ENCODE data around the gene TMEM168.
A peak's percentile ranks its signal among the peaks of the same experiment; 100 is the strongest.

The TMEM168 gene

DNA sequence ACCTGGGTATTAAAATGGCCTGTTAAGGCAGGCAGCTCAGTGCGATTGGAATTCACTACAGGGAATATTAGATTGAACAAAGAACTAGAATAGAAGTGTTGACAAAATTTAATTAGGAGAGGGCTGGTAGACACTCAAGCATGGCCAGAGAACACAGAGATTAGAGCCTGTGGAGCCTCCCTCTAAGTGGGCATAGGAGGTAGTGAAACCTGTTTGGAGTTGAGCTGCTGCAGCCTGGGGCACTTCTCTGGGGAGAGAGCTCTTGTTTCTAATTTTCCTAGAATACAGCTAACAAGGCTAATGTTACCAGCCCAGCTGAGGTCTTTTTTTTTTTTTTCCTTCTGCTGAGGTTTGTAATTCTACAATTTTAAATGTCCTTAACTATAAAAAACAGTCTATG, 46.4 kb downstream of the TMEM168 start:
- H3K27ac ChIP-seq (ENCODE audit: extremely low read depth, low read depth, low read length) = no peak overlapping the region
- H3K4me1 ChIP-seq (ENCODE audit: control insufficient read depth, insufficient read depth, low read length) = no peaks in the 10 kb centered on the region
- no peaks in the 10 kb centered on the region for H3K9me3 ChIP-seq (ENCODE audit: control insufficient read depth, insufficient read depth, low read depth, low read length)
- no peak overlapping the region for H3K4me3 ChIP-seq (ENCODE audit: low read depth, low read length)
- ChIA-PET CTCF (interaction anchor here (0.7 kb wide), 1 partner anchor 161 kb away, joined by 8 read pairs; no protein-coding TSS in a partner anchor), POLR2A (no interaction called here)
- TF ChIP-seq ZNF707 (tag by site-specific recombination; IDR thresholded peaks at IDR 0.05) (no peak), ZNF629 (tag by site-specific recombination; IDR thresholded peaks at IDR 0.05) (no peak), ZFP37 (tag by site-specific recombination; IDR thresholded peaks at IDR 0.05) (no peak), SP3 (tag by site-specific recombination; IDR thresholded peaks at IDR 0.05) (no peak), ZNF626 (tag by site-specific recombination; IDR thresholded peaks at IDR 0.05) (no peak)
- TF ChIP-seq, protein P1, sequence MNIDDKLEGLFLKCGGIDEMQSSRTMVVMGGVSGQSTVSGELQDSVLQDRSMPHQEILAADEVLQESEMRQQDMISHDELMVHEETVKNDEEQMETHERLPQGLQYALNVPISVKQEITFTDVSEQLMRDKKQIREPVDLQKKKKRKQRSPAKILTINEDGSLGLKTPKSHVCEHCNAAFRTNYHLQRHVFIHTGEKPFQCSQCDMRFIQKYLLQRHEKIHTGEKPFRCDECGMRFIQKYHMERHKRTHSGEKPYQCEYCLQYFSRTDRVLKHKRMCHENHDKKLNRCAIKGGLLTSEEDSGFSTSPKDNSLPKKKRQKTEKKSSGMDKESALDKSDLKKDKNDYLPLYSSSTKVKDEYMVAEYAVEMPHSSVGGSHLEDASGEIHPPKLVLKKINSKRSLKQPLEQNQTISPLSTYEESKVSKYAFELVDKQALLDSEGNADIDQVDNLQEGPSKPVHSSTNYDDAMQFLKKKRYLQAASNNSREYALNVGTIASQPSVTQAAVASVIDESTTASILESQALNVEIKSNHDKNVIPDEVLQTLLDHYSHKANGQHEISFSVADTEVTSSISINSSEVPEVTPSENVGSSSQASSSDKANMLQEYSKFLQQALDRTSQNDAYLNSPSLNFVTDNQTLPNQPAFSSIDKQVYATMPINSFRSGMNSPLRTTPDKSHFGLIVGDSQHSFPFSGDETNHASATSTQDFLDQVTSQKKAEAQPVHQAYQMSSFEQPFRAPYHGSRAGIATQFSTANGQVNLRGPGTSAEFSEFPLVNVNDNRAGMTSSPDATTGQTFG (tag by site-specific recombination; IDR thresholded peaks at IDR 0.05; ENCODE audit: borderline replicate concordance) = no peak
- TF ChIP-seq, protein P2, sequence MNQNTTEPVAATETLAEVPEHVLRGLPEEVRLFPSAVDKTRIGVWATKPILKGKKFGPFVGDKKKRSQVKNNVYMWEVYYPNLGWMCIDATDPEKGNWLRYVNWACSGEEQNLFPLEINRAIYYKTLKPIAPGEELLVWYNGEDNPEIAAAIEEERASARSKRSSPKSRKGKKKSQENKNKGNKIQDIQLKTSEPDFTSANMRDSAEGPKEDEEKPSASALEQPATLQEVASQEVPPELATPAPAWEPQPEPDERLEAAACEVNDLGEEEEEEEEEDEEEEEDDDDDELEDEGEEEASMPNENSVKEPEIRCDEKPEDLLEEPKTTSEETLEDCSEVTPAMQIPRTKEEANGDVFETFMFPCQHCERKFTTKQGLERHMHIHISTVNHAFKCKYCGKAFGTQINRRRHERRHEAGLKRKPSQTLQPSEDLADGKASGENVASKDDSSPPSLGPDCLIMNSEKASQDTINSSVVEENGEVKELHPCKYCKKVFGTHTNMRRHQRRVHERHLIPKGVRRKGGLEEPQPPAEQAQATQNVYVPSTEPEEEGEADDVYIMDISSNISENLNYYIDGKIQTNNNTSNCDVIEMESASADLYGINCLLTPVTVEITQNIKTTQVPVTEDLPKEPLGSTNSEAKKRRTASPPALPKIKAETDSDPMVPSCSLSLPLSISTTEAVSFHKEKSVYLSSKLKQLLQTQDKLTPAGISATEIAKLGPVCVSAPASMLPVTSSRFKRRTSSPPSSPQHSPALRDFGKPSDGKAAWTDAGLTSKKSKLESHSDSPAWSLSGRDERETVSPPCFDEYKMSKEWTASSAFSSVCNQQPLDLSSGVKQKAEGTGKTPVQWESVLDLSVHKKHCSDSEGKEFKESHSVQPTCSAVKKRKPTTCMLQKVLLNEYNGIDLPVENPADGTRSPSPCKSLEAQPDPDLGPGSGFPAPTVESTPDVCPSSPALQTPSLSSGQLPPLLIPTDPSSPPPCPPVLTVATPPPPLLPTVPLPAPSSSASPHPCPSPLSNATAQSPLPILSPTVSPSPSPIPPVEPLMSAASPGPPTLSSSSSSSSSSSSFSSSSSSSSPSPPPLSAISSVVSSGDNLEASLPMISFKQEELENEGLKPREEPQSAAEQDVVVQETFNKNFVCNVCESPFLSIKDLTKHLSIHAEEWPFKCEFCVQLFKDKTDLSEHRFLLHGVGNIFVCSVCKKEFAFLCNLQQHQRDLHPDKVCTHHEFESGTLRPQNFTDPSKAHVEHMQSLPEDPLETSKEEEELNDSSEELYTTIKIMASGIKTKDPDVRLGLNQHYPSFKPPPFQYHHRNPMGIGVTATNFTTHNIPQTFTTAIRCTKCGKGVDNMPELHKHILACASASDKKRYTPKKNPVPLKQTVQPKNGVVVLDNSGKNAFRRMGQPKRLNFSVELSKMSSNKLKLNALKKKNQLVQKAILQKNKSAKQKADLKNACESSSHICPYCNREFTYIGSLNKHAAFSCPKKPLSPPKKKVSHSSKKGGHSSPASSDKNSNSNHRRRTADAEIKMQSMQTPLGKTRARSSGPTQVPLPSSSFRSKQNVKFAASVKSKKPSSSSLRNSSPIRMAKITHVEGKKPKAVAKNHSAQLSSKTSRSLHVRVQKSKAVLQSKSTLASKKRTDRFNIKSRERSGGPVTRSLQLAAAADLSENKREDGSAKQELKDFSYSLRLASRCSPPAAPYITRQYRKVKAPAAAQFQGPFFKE (tag by site-specific recombination; IDR thresholded peaks at IDR 0.05; ENCODE audit: borderline replicate concordance) = no peak
- TF ChIP-seq, protein P3, sequence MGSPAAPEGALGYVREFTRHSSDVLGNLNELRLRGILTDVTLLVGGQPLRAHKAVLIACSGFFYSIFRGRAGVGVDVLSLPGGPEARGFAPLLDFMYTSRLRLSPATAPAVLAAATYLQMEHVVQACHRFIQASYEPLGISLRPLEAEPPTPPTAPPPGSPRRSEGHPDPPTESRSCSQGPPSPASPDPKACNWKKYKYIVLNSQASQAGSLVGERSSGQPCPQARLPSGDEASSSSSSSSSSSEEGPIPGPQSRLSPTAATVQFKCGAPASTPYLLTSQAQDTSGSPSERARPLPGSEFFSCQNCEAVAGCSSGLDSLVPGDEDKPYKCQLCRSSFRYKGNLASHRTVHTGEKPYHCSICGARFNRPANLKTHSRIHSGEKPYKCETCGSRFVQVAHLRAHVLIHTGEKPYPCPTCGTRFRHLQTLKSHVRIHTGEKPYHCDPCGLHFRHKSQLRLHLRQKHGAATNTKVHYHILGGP (tag by site-specific recombination; IDR thresholded peaks at IDR 0.05) = 0 out of 2 replicates have a peak, but pooled peaks have one; percentile 11
- no peaks in the 10 kb centered on the region for H3K36me3 ChIP-seq (ENCODE audit: control insufficient read depth in 2 of 2, insufficient read depth in 1 of 2, low read length in 2 of 2)

DNA sequence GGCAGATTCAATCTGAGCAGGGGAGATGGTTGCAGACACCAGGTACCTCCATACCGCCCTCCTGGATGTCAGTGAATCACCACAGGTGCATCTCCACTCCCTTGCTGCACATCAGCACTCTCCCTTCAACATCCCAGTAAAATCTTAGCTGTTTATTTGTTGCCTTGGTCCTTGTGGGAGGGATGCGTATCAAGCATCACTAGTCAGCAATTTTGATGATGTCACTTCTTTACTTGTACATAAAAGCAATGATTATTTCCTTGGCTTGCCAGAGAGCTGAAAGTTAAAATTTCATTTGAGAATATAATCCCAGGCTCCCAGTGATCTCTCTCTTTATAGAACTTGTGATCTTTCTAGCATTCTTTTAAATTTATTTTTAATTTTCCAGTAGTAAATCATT, 49.5 kb downstream of the TMEM168 start:
- POLR2A ChIA-PET = no interaction called here
- TF ChIP-seq, protein P4, sequence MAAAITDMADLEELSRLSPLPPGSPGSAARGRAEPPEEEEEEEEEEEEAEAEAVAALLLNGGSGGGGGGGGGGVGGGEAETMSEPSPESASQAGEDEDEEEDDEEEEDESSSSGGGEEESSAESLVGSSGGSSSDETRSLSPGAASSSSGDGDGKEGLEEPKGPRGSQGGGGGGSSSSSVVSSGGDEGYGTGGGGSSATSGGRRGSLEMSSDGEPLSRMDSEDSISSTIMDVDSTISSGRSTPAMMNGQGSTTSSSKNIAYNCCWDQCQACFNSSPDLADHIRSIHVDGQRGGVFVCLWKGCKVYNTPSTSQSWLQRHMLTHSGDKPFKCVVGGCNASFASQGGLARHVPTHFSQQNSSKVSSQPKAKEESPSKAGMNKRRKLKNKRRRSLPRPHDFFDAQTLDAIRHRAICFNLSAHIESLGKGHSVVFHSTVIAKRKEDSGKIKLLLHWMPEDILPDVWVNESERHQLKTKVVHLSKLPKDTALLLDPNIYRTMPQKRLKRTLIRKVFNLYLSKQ (tag by site-specific recombination; IDR thresholded peaks at IDR 0.05; ENCODE audit: borderline replicate concordance) = no peak
- no peak for TF ChIP-seq ZNF529 (tag by site-specific recombination; IDR thresholded peaks at IDR 0.05; ENCODE audit: insufficient replicate concordance)
- Histone ChIP-seq H3K4me3 (ENCODE audit: low read depth, low read length) (no peak overlapping the region), H3K27ac (ENCODE audit: extremely low read depth, low read depth, low read length) (no peak overlapping the region), H3K9me3 (ENCODE audit: control insufficient read depth, insufficient read depth, low read depth, low read length) (no peaks in the 10 kb centered on the region), H3K36me3 (ENCODE audit: control insufficient read depth in 2 of 2, insufficient read depth in 1 of 2, low read length in 2 of 2) (no peaks in the 10 kb centered on the region), H3K4me1 (ENCODE audit: control insufficient read depth, insufficient read depth, low read length) (no peaks in the 10 kb centered on the region)
- CTCF ChIA-PET = interaction anchor here (0.7 kb wide), 1 partner anchor 45 kb away, joined by 3 read pairs; no protein-coding TSS in a partner anchor
